ENCODE results near the gene ARFGEF3.

The ARFGEF3 gene

DNA sequence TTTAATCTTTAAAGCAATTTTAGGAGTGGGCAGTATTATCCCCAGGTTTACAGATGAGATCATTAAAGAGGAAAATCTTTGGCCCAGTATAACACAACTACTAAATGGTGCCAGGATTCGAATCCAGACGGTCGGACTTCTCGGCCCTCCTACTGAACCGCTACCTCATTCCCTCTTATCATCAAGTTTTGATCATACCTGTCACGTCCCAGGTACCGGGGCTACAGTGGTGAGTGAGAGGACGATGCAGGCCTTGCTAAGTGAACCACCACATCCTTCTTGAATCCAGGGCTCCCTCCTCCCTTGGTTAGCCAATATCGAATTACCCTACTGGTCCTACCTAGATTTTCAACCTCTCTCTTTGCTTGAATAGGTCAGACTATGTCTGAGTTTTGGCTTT, 134.6 kb downstream of the ARFGEF3 start:
- DNase-seq (ENCODE audit: insufficient read length, low spot score) (no peak), FAIRE-seq (no peak)
- TF ChIP-seq, protein P1, sequence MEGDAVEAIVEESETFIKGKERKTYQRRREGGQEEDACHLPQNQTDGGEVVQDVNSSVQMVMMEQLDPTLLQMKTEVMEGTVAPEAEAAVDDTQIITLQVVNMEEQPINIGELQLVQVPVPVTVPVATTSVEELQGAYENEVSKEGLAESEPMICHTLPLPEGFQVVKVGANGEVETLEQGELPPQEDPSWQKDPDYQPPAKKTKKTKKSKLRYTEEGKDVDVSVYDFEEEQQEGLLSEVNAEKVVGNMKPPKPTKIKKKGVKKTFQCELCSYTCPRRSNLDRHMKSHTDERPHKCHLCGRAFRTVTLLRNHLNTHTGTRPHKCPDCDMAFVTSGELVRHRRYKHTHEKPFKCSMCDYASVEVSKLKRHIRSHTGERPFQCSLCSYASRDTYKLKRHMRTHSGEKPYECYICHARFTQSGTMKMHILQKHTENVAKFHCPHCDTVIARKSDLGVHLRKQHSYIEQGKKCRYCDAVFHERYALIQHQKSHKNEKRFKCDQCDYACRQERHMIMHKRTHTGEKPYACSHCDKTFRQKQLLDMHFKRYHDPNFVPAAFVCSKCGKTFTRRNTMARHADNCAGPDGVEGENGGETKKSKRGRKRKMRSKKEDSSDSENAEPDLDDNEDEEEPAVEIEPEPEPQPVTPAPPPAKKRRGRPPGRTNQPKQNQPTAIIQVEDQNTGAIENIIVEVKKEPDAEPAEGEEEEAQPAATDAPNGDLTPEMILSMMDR (IDR thresholded peaks at IDR 0.05; ENCODE audit: insufficient read depth, missing control alignments) = no peak

DNA sequence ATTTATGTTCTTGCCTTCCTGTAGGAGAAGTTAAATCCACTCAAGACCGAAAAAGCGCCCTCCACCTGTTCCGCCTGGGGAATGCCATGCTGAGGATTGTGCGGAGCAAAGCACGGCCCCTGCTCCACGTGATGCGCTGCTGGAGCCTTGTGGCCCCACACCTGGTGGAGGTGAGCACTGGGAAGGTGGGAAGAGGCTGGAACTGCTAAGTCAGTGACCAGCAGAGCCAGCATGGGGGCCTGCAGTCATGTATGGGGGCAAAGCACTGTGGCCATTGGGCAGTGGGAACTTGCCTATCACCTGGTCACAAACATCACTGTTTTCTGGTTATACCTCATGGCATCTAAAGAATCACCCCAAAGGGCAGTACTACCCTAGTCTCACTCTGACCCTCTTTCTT, 135.0 kb downstream of the ARFGEF3 start:
- DNase-seq (ENCODE audit: insufficient read length, low spot score) (no peak), FAIRE-seq (no peak)
- TF ChIP-seq, protein P1 (IDR thresholded peaks at IDR 0.05; ENCODE audit: insufficient read depth, missing control alignments) = no peak

DNA sequence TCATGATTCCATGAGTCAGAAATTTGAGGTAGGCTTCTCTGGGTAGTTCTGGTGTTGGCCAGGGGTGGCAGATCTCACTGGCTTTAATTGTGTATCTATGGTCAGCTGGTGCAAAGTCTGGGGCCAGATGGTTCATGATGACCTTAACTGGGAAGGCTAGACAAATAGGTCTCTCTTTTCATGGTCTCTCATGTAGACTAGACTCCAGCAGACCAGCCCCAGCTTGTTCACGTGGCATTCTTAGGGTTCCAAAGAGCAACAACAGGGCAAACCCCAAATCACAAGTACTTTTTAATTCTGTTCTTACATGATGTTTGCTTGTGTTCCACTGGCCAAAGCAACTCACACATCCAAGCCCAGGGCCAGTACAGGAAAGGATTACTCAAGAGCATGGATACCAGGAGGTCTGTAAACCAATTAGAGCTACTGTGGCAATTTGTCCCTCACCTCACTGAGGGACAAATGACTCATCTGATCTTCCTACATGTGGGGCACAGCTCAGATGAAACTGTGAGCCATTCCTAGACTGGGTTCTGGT, 136.1 kb downstream of the ARFGEF3 start:
- TF ChIP-seq, protein P1 (IDR thresholded peaks at IDR 0.05; ENCODE audit: insufficient read depth, missing control alignments) = no peak
- FAIRE-seq (no peak), DNase-seq (ENCODE audit: insufficient read length, low spot score) (no peak)

DNA sequence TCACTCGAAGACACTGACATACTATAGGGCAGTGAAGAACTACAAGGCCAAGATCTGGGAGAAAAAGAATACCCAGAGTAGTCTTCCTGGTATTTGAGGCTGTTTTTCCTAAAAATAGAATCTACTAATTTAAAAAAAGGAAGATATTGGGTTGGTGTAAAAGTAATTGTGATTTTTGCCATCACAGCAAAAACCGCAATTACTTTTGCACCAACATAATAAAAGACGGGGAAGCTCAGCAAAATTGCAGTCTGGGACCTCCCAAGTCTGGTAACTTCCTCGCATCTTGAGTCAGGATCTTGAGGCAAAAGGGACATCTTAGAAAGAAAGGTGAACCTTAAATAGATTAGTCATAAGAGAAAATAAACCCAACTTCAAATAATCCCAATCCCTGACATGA, 138.7 kb downstream of the ARFGEF3 start:
- DNase-seq (ENCODE audit: insufficient read length, low spot score) (no peak), FAIRE-seq (no peak)
- TF ChIP-seq, protein P1 (IDR thresholded peaks at IDR 0.05; ENCODE audit: insufficient read depth, missing control alignments) = no peak

DNA sequence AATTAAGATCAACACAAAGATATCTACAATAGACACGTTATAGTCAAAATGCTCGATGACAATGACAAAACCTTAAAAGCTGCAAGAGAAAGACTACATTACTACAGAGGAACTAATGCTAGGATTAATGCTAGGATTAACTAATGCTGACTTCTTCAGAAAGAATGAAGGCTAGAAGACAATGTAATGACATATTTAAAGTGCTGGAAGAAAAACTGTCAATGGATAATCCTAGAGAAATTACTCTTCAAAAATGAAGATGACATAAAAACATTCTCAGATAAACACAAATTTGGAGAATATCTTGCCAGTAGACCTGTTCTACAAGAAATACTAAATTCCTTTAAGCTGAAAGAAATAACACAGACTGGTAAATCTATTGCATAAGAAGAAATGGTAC, 140.8 kb downstream of the ARFGEF3 start:
- TF ChIP-seq, protein P1 (IDR thresholded peaks at IDR 0.05; ENCODE audit: insufficient read depth, missing control alignments) = no peak
- DNase-seq (ENCODE audit: insufficient read length, low spot score) = no peak
- no peak for FAIRE-seq

DNA sequence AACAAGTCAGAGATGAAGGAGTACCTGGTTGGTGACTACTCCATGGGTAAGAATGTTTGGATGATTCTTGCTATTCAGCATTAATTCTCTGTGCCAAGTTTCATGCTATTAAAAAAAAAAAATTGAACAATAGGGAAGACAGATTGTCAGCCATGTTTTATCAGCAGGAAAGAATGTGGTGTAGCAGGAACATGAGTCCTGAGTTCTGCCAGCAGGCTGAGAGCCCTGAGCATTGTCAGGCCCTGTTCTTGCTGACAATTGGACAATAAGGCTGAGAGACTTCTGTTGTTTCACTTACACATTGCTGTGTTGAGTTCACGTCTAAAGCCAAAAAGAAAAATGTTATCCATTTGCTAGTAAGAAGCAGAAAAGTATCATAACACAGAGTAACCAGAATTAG, 145.6 kb downstream of the ARFGEF3 start:
- FAIRE-seq = no peak

More for the DNA sequence above, 145.6 kb downstream of the ARFGEF3 start:
- DNase-seq (ENCODE audit: insufficient read length, low spot score) = no peak
- TF ChIP-seq, protein P1 (IDR thresholded peaks at IDR 0.05; ENCODE audit: insufficient read depth, missing control alignments) = no peak

All from D721Med (cell line).